Esophagus muscularis mucosa (tissue), 4 donors: ENCODE data around the gene MUSTN1. TPM values are rescaled to one million over a fixed set of nuclear protein-coding genes. Genes with fewer than 3 reads are reported as not detected.

Experiments
- DNase-seq: peaks from one replicate; pipeline ENCODE4 v3.0.0-alpha.2; 2017; ENCODE audit errors: extremely low spot score
- H3K27ac ChIP-seq, 4 donors: fragments of 200-600 bp; sonication (generic); replicated peaks in 1 of 4; 1 replicate in 3 of 4; 2 replicates in 1 of 4; pipeline ENCODE4 v1.5.1; 2016 to 2019; ENCODE audit warnings: mild to moderate bottlenecking in 1 of 4
- H3K27me3 ChIP-seq, 4 donors: fragments of 200-600 bp; sonication (generic); one replicate each; pipeline versions ENCODE4 v1.5.1 to v1.6.0; 2016 to 2019
- H3K36me3 ChIP-seq, 4 donors: fragments of 200-600 bp; sonication (generic); one replicate each; pipeline ENCODE4 v1.5.1; 2016 to 2019
- H3K4me1 ChIP-seq, 4 donors: fragments of 200-600 bp; sonication (generic); one replicate each; pipeline ENCODE4 v1.5.1; 2016 to 2019
- H3K4me3 ChIP-seq, 4 donors: fragments of 200-600 bp; sonication (generic); 1 replicate in 2 of 4; 2 replicates in 2 of 4; pipeline ENCODE4 v1.5.1; 2016 to 2019; ENCODE audit warnings: mild to moderate bottlenecking in 4 of 4, moderate library complexity in 1 of 4
- H3K9me3 ChIP-seq, 4 donors: fragments of 200-600 bp; sonication (generic); 1 replicate in 3 of 4; 2 replicates in 1 of 4; pipeline ENCODE4 v1.5.1; 2016 to 2019
- CTCF ChIP-seq, 3 experiments: fragments of 200-600 bp in 2 of 3; fragments of 450-650 bp in 1 of 3; sonication (generic) in 2 of 3; IDR thresholded peaks; one replicate each; pipeline ENCODE4 v1.5.1; 2017 to 2019; ENCODE audit warnings: antibody characterized with exemption in 3 of 3, mild to moderate bottlenecking in 2 of 3, moderate library complexity in 1 of 3
- EP300 ChIP-seq: sonication (generic); formaldehyde crosslinking; IDR thresholded peaks from one replicate; pipeline ENCODE4 v1.6.1; 2017; ENCODE audit warnings: antibody characterized with exemption
- POLR2A ChIP-seq: fragments of 450-650 bp; IDR thresholded peaks from one replicate; pipeline ENCODE4 v1.6.1; 2017; ENCODE audit warnings: antibody characterized with exemption, moderate library complexity, mild to moderate bottlenecking, low read depth
- POLR2AphosphoS5 ChIP-seq, 2 donors: sonication (generic); formaldehyde crosslinking; IDR thresholded peaks; one replicate each; pipeline ENCODE4 v1.6.1; 2017; ENCODE audit warnings: antibody characterized with exemption in 2 of 2
- WGBS: methylation state at CpG from one replicate; pipeline ENCODE4 v1.1.5; 2018; 5-methylcytosine and 5-hydroxymethylcytosine counted together
- intact Hi-C: fragments of 100-400 bp; cut with DNase I; formaldehyde crosslinking; loops from one replicate; pipeline ENCODE4 v1.15.1; 2023
- total RNA-seq, 4 donors: library from RNA; depleted of rRNA; stranded (reverse); fragments of >200 nt; gene quantifications; one replicate each; pipeline versions ENCODE4 v1.1.0 to v1.2.1, GENCODE V29; 2016

The MUSTN1 gene
- total RNA-seq, 4 donors from 2014 or later: 6.6 to 17.7 (median 12.5) TPM

GRCh38 chr3:52794612-52795099 is 40.2 kb downstream of the MUSTN1 start, which contains the start of gene ITIH3:
Gene ITIH3 (plus strand): TSS chr3:52794796. CDS start chr3:52794804, 8 bp downstream.
- intact Hi-C loops: no loop called here
- no peak for DNase-seq
- Histone ChIP-seq H3K9me3 (no peaks in the 10 kb centered on the region), H3K27ac (no peak within 1 kb of the TSS), H3K4me3 (no peak within 1 kb of the TSS), H3K27me3 (no peaks in the 10 kb centered on the region), H3K4me1 (no peaks in the 10 kb centered on the region), H3K36me3 (no peaks in the 10 kb centered on the region)
- TF ChIP-seq CTCF (IDR thresholded peaks at IDR 0.05) (no peak), POLR2AphosphoS5 (IDR thresholded peaks at IDR 0.05) (no peak), EP300 (no peak), POLR2A (no peak)
- WGBS: 77% methylated on average over 7 of the region's 10 CpGs

GRCh38 chr3:52793702-52794611 is 40.9 kb downstream of the MUSTN1 start:
- H3K27me3 ChIP-seq: no peaks in the 10 kb centered on the region
- no peak overlapping the region for H3K27ac ChIP-seq
- WGBS: 73% methylated on average over 7 of the region's 9 CpGs

GRCh38 chr3:52792961-52793695 is 41.7 kb downstream of the MUSTN1 start:
- TF ChIP-seq CTCF (IDR thresholded peaks at IDR 0.05) (no peak), POLR2A (no peak), POLR2AphosphoS5 (IDR thresholded peaks at IDR 0.05) (no peak), EP300 (no peak)
- intact Hi-C loops: no loop called here
- no peak overlapping the region for H3K4me3 ChIP-seq
- no peak overlapping the region for H3K27ac ChIP-seq
- 80% methylated on average over 16 of the region's 18 CpGs for WGBS
- DNase-seq: no peak
- no peaks in the 10 kb centered on the region for H3K9me3 ChIP-seq
- no peaks in the 10 kb centered on the region for H3K4me1 ChIP-seq
- no peaks in the 10 kb centered on the region for H3K27me3 ChIP-seq
- H3K36me3 ChIP-seq: no peaks in the 10 kb centered on the region

More at GRCh38 chr3:52793702-52794611, 40.9 kb downstream of the MUSTN1 start:
- no peak for DNase-seq
- no peaks in the 10 kb centered on the region for H3K9me3 ChIP-seq
- TF ChIP-seq POLR2A: no peak
- no peak for TF ChIP-seq CTCF (IDR thresholded peaks at IDR 0.05)
- TF ChIP-seq POLR2AphosphoS5 (IDR thresholded peaks at IDR 0.05): no peak
- TF ChIP-seq EP300: no peak
- no peak overlapping the region for H3K4me3 ChIP-seq
- no peaks in the 10 kb centered on the region for H3K36me3 ChIP-seq
- H3K4me1 ChIP-seq: no peaks in the 10 kb centered on the region
- intact Hi-C loops: no loop called here

- intact Hi-C loops: no loop called here
- no peak overlapping the region for H3K4me3 ChIP-seq
- no peaks in the 10 kb centered on the region for H3K4me1 ChIP-seq
- 95% methylated on average over 3 of the region's 7 CpGs for WGBS
- H3K27me3 ChIP-seq: no peaks in the 10 kb centered on the region
- H3K36me3 ChIP-seq: no peaks in the 10 kb centered on the region
- no peak for DNase-seq
- no peak overlapping the region for H3K27ac ChIP-seq
- H3K9me3 ChIP-seq: no peaks in the 10 kb centered on the region
- TF ChIP-seq EP300: no peak
- no peak for TF ChIP-seq CTCF (IDR thresholded peaks at IDR 0.05)
- no peak for TF ChIP-seq POLR2A
- TF ChIP-seq POLR2AphosphoS5 (IDR thresholded peaks at IDR 0.05): no peak
These were observed 42.4 kb downstream of the MUSTN1 start for GRCh38 chr3:52792413-52792812.
